ENCODE data around the gene SERPINB1. TPM values are rescaled to one million over a fixed set of nuclear protein-coding genes. Genes with fewer than 3 reads are reported as not detected.

Gene SERPINB1
- total RNA-seq, 2 experiments from 2014 or later: 55.1 to 57.1 TPM

- ATAC-seq (no peak), DNase-seq (no peak)
- H3K4me3 Mint-ChIP-seq: no peak overlapping the region
- no peak overlapping the region for H3K27ac Mint-ChIP-seq
- no peaks in the 10 kb centered on the region for H3K4me1 Mint-ChIP-seq (ENCODE audit: low read depth)
- no peaks in the 10 kb centered on the region for H3K27me3 Mint-ChIP-seq (ENCODE audit: low read depth)
- H3K9me3 Mint-ChIP-seq (ENCODE audit: insufficient read depth): no peaks in the 10 kb centered on the region
- POLR2A ChIA-PET: no interaction called here
- CTCF ChIA-PET: interaction anchor here (0.7 to 2.0 kb wide), 8 partner anchors 11 to 111 kb away, joined by 3 to 7 read pairs (median 3); partner anchors contain the start of gene SERPINB1
- peaks cover 41% of the 10 kb centered on the region for H3K36me3 Mint-ChIP-seq (ENCODE audit: low read depth)
Measured at GRCh38 chr6:2829253-2829652, 12.4 kb downstream of the SERPINB1 start.

- no peak overlapping the region for H3K27ac Mint-ChIP-seq
- no peak for ATAC-seq
- DNase-seq: no peak
- ChIA-PET CTCF (interaction anchor here (0.8 to 2.0 kb wide), 7 partner anchors 11 to 112 kb away, joined by 3 to 7 read pairs (median 3); partner anchors contain the start of gene SERPINB1), POLR2A (no interaction called here)
- no peaks in the 10 kb centered on the region for H3K4me1 Mint-ChIP-seq (ENCODE audit: low read depth)
- H3K4me3 Mint-ChIP-seq: no peak overlapping the region
- H3K9me3 Mint-ChIP-seq (ENCODE audit: insufficient read depth): no peaks in the 10 kb centered on the region
- no peaks in the 10 kb centered on the region for H3K27me3 Mint-ChIP-seq (ENCODE audit: low read depth)
- peaks cover 35% of the 10 kb centered on the region for H3K36me3 Mint-ChIP-seq (ENCODE audit: low read depth)
Measured at GRCh38 chr6:2828629-2829028, 13.0 kb downstream of the SERPINB1 start.

GRCh38 chr6:2827142-2827541 is 14.5 kb downstream of the SERPINB1 start:
- POLR2A ChIA-PET: interaction anchor here (1.1 kb wide), 1 partner anchor 20 kb away, joined by 3 read pairs; no protein-coding TSS in a partner anchor
- DNase-seq (no peak), ATAC-seq (no peak)
- Mint-ChIP-seq H3K27me3 (ENCODE audit: low read depth) (peaks cover 1% of the 10 kb centered on the region), H3K9me3 (ENCODE audit: insufficient read depth) (no peaks in the 10 kb centered on the region), H3K4me1 (ENCODE audit: low read depth) (no peaks in the 10 kb centered on the region), H3K36me3 (ENCODE audit: low read depth) (peaks cover 23% of the 10 kb centered on the region), H3K4me3 (no peak overlapping the region), H3K27ac (no peak overlapping the region)
- CTCF ChIA-PET: interaction anchor here (1.2 to 2.4 kb wide), 4 partner anchors 10 to 106 kb away, joined by 3 to 8 read pairs (median 4); no protein-coding TSS in a partner anchor

- ATAC-seq (no peak), DNase-seq (no peak)
- Mint-ChIP-seq H3K27me3 (ENCODE audit: low read depth) (peaks cover 2% of the 10 kb centered on the region), H3K4me1 (ENCODE audit: low read depth) (no peaks in the 10 kb centered on the region), H3K4me3 (no peak overlapping the region), H3K9me3 (ENCODE audit: insufficient read depth) (no peaks in the 10 kb centered on the region), H3K36me3 (ENCODE audit: low read depth) (peaks cover 14% of the 10 kb centered on the region), H3K27ac (no peak overlapping the region)
- CTCF ChIA-PET: interaction anchor here (1.2 to 2.4 kb wide), 4 partner anchors 9 to 107 kb away, joined by 3 to 8 read pairs (median 4); no protein-coding TSS in a partner anchor
- POLR2A ChIA-PET: no interaction called here
Measured at GRCh38 chr6:2826131-2826530, 15.5 kb downstream of the SERPINB1 start.

GRCh38 chr6:2823104-2823850 is 18.4 kb downstream of the SERPINB1 start:
- Mint-ChIP-seq H3K4me1 (ENCODE audit: low read depth) (peaks cover 20% of the 10 kb centered on the region), H3K36me3 (ENCODE audit: low read depth) (no peaks in the 10 kb centered on the region), H3K4me3 (no peak overlapping the region), H3K27ac (no peak overlapping the region), H3K27me3 (ENCODE audit: low read depth) (peaks cover 2% of the 10 kb centered on the region), H3K9me3 (ENCODE audit: insufficient read depth) (no peaks in the 10 kb centered on the region)
- CTCF ChIA-PET: interaction anchor here (1.3 kb wide), 1 partner anchor 32 kb away, joined by 5 read pairs; no protein-coding TSS in a partner anchor
- POLR2A ChIA-PET: no interaction called here
- no peak for DNase-seq
- no peak for ATAC-seq

- H3K27me3 Mint-ChIP-seq (ENCODE audit: low read depth): peaks cover 2% of the 10 kb centered on the region
- ChIA-PET CTCF (no interaction called here), POLR2A (interaction anchor here (0.7 kb wide), 1 partner anchor 19 kb away, joined by 5 read pairs; no protein-coding TSS in a partner anchor)
- no peak for DNase-seq
- H3K4me3 Mint-ChIP-seq: no peak overlapping the region
- peaks cover 25% of the 10 kb centered on the region for H3K4me1 Mint-ChIP-seq (ENCODE audit: low read depth)
- no peak overlapping the region for H3K27ac Mint-ChIP-seq
- no peak for ATAC-seq
- peaks cover 10% of the 10 kb centered on the region for H3K9me3 Mint-ChIP-seq (ENCODE audit: insufficient read depth)
- peaks cover 6% of the 10 kb centered on the region for H3K36me3 Mint-ChIP-seq (ENCODE audit: low read depth)
Measured at GRCh38 chr6:2821554-2821953, 20.1 kb downstream of the SERPINB1 start.

GRCh38 chr6:2820415-2820814 is 21.2 kb downstream of the SERPINB1 start:
- DNase-seq (no peak), ATAC-seq (no peak)
- ChIA-PET CTCF (no interaction called here), POLR2A (interaction anchor here (1.0 kb wide), 1 partner anchor 21 kb away, joined by 4 read pairs; the partner anchor contains the start of gene SERPINB1)
- no peak overlapping the region for H3K27ac Mint-ChIP-seq
- no peak overlapping the region for H3K4me3 Mint-ChIP-seq
- peaks cover 2% of the 10 kb centered on the region for H3K27me3 Mint-ChIP-seq (ENCODE audit: low read depth)
- peaks cover 20% of the 10 kb centered on the region for H3K9me3 Mint-ChIP-seq (ENCODE audit: insufficient read depth)
- H3K4me1 Mint-ChIP-seq (ENCODE audit: low read depth): peaks cover 25% of the 10 kb centered on the region
- H3K36me3 Mint-ChIP-seq (ENCODE audit: low read depth): peaks cover 10% of the 10 kb centered on the region

- Mint-ChIP-seq H3K27ac (no peak overlapping the region), H3K9me3 (ENCODE audit: insufficient read depth) (peaks cover 24% of the 10 kb centered on the region), H3K36me3 (ENCODE audit: low read depth) (peaks cover 10% of the 10 kb centered on the region), H3K4me1 (ENCODE audit: low read depth) (peaks cover 25% of the 10 kb centered on the region), H3K27me3 (ENCODE audit: low read depth) (peaks cover 2% of the 10 kb centered on the region), H3K4me3 (no peak overlapping the region)
- DNase-seq (no peak), ATAC-seq (no peak)
- ChIA-PET POLR2A (interaction anchor here (1.0 kb wide), 1 partner anchor 22 kb away, joined by 4 read pairs; the partner anchor contains the start of gene SERPINB1), CTCF (no interaction called here)
Measured at GRCh38 chr6:2819978-2820377, 21.7 kb downstream of the SERPINB1 start.

GRCh38 chr6:2819115-2819514 is 22.5 kb downstream of the SERPINB1 start:
- peaks cover 2% of the 10 kb centered on the region for H3K27me3 Mint-ChIP-seq (ENCODE audit: low read depth)
- ChIA-PET POLR2A (no interaction called here), CTCF (interaction anchor here (1.1 to 1.7 kb wide), 5 partner anchors 14 to 133 kb away, joined by 3 to 11 read pairs (median 4); no protein-coding TSS in a partner anchor)
- no peak overlapping the region for H3K4me3 Mint-ChIP-seq
- peaks cover 10% of the 10 kb centered on the region for H3K36me3 Mint-ChIP-seq (ENCODE audit: low read depth)
- no peak overlapping the region for H3K27ac Mint-ChIP-seq
- no peak for DNase-seq
- H3K9me3 Mint-ChIP-seq (ENCODE audit: insufficient read depth): peaks cover 24% of the 10 kb centered on the region
- peaks cover 25% of the 10 kb centered on the region for H3K4me1 Mint-ChIP-seq (ENCODE audit: low read depth)
- no peak for ATAC-seq

- peaks cover 24% of the 10 kb centered on the region for H3K9me3 Mint-ChIP-seq (ENCODE audit: insufficient read depth)
- ChIA-PET POLR2A (interaction anchor here (0.6 kb wide), 1 partner anchor 172 kb away, joined by 3 read pairs; no protein-coding TSS in a partner anchor), CTCF (interaction anchor here (1.0 to 1.7 kb wide), 6 partner anchors 14 to 133 kb away, joined by 3 to 11 read pairs (median 4); no protein-coding TSS in a partner anchor)
- H3K27me3 Mint-ChIP-seq (ENCODE audit: low read depth): peaks cover 2% of the 10 kb centered on the region
- peaks cover 12% of the 10 kb centered on the region for H3K36me3 Mint-ChIP-seq (ENCODE audit: low read depth)
- no peak for DNase-seq
- no peak overlapping the region for H3K4me3 Mint-ChIP-seq
- H3K27ac Mint-ChIP-seq: no peak overlapping the region
- H3K4me1 Mint-ChIP-seq (ENCODE audit: low read depth): peaks cover 25% of the 10 kb centered on the region
- ATAC-seq: no peak
Measured at GRCh38 chr6:2818593-2818992, 23.1 kb downstream of the SERPINB1 start.

- Mint-ChIP-seq H3K36me3 (ENCODE audit: low read depth) (peaks cover 12% of the 10 kb centered on the region), H3K9me3 (ENCODE audit: insufficient read depth) (peaks cover 24% of the 10 kb centered on the region), H3K27me3 (ENCODE audit: low read depth) (peaks cover 2% of the 10 kb centered on the region), H3K27ac (no peak overlapping the region), H3K4me1 (ENCODE audit: low read depth) (peaks cover 25% of the 10 kb centered on the region), H3K4me3 (no peak overlapping the region)
- ATAC-seq (no peak), DNase-seq (no peak)
- POLR2A ChIA-PET: interaction anchor here (0.6 to 0.7 kb wide), 2 partner anchors 51 to 172 kb away, joined by 3 read pairs; no protein-coding TSS in a partner anchor
- CTCF ChIA-PET: interaction anchor here (1.0 to 1.7 kb wide), 9 partner anchors 9 to 134 kb away, joined by 3 to 11 read pairs (median 3); partner anchors contain the start of gene SERPINB1
Measured at GRCh38 chr6:2817903-2818443, 23.7 kb downstream of the SERPINB1 start.
